AG20443 (cell line): Measurements from ENCODE around the gene WNT4.

ENCODE experiments used
- DNase-seq: peaks from one replicate; pipeline ENCODE4 v3.0.0; 2012; ENCODE audit warnings: low spot score, mixed read lengths

Gene WNT4

DNA sequence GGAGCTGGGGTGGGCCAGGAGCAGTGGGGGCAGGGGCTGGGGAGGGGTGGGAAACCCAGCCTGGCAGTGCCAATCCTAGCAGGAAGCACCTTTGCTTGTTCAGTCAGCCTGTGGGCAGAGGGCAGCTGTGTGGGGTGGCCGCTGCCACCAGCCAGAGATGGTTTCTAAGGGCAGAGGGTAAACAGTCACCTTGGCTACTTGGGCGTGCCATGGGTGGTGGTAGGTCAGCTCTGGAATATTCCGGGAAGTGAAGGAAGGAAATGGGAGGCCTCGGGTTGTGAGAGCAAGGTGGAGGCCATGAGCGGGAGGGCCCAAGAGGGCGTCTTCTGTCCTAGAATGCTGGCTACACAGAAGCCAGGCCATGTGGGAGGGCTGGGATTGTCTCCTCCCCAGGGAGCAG lies 20.7 kb upstream of the WNT4 start:
- DNase-seq = no peak

- no peak for DNase-seq
Observed at GRCh38 chr1:22163137-22163536, 20.2 kb upstream of the WNT4 start.

DNA sequence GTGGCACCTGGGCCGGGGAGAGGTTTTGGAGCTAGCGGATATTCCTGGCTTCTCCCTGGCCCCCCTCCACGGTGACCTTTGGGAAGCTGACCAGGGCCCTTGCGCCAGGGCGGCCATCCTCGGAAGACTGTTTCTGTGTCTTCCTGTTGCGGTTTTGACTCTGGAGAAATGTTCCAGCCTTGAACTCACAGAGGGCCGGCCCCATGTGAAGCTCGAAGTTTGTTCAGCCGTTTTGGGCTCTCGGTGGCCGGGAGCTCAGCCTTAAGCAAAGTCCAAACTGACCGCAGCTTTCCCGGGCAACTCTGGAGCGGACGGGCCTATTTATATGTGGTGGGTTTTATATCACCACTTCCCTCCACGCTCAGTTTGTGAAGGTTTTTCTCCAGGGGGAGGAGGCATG lies 17.0 kb upstream of the WNT4 start:
- DNase-seq = no peak

GRCh38 chr1:22158654-22159053 lies 15.8 kb upstream of the WNT4 start:
- DNase-seq = no peak

DNA sequence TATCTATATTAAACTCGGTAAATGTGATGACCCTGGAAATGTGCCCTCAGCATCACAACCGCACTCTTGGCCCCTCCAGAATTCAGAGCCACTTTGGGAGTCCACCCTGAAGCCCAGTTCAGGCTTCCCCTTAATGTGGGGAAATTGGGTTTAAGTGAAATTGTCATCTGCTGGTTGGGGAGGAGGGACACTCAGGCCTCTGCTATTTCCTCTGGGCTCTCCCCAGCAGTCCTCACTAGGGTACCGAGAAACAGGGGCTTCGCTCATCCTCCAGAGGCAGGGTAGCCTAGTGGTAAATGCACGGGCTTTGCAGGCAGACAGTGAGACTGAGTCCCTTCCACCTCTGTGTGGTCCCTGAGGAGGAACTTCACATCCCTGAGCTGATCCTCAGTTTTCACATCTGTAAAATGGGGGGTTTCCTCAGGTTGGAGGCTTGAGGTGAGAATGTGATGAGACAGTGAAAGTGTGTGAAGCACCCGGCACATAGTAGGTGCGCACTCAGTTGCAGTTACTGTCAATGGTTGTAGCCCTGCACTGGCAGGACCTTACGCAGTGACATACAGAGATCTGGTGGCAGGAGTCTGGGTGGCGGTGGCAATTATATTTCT lies 14.6 kb upstream of the WNT4 start:
- no peak for DNase-seq

DNA sequence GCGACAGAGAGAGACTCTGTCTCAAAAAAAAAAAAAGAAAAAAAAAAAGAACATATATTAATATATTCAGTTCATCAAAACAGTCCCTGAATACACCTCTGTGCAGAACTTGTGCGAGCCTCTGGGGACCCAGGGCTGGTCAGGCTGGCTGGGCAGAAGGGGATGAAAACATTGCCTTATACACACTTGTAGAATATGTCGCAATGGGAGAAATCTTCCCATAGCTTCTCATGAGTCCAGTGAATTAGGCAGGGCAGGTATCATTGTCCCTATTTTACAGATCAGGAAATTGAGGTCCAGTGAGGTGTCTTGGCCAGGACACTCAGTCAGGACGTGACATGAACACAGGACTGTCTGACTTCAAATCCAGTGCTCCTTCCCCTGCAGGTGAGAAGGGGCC lies 12.6 kb upstream of the WNT4 start:
- DNase-seq = no peak

DNA sequence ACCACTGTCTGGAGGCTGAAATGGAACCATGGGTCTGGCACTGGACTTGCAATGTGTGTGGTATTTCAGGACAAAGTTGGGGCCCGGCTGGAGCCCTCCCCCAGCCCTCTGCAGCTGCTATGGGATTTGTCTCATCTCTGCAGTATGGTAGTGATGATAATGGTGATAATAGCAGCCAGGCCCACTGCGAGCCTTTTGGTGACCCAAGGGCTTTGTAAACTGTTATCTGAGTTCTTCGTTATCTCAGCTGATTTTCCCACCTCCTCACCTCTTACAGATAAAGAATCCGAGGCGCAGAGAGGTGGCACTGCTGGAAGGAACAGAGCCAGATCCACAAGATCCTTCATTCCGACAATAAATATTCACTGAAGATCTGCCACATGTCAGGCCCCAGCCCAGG lies 11.7 kb upstream of the WNT4 start:
- no peak for DNase-seq

GRCh38 chr1:22153660-22154437 lies 11.0 kb upstream of the WNT4 start:
- DNase-seq = no peak

DNA sequence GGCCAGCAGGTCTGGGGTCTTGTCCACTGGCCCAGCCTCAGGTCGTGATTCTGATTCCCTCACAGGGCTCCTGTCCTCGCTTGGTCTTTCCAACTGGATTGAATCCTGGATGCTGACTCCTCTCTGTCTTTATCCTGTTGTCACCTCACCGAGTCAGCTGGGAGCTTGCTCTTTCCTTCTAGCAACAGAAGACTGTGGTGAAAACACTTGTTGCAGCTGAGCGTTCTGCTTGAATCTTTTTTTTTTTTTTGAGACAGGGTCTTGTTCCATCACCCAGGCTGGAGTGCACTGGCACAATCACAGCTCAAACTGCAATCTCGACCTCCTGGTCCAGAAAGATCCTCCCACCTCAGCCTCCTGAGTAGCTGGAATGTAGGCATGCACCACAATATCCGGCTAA lies 8.0 kb upstream of the WNT4 start:
- DNase-seq = no peak

- DNase-seq = peak; percentile 76
Observed at GRCh38 chr1:22142315-22143064, 407 bp downstream of the WNT4 start.

DNA sequence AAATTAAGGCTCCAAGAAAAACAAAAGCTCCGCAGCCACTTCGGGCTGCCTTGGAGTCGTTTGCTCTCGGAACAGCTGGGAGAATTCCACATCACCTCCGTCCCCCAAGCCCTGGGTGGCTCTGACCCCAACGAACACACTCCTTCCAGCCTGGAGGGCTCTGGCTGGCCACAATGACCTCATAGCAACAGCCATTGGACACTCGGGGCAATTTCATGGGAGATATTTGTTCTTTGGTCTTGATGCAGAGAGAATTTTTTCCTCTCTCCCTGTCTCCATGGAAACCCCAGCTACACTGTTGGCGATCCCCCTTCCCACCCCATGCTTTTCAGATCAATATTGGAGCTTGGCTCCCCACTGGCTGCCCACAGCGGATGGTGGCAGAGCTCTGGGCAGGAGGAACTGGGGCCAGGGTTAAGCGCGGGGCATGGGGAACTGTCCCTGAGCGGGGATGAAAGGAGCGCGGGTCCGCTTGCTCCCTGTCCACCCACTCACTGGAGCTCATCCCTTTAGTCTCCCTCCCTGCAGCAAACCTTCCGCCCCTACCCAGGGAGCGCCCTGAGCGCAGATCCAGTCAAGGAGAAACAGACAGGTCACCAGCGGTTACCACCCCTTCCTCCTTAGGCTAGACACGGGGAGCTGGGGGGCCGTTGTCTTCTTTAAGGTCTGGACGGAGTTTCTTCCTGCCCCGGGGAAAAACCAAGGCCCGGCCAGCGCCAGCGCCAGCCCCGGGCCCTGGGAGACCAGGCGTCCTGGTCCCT lies 1.2 kb downstream of the WNT4 start:
- peak; percentile 33 for DNase-seq

DNA sequence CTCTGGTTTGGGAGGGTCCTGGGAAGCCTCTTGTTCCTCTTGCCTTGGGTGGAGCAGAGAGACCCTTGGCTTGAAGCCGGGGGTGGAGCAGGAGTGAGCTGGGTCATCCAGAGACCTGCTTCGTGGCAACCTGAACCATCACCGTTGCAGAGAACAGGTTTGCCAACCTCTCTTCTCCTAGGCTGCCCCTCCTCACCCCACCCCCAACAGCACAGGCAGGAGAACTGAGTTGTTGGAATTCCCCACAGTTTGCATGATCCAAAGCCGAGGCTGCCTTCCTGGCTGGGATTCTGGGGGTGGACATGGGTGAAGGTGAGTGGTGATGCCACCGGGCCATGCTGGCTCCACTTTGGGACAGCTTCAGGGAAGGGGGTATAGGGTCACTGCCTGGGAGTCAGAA lies 2.2 kb downstream of the WNT4 start:
- DNase-seq = no peak

- no peak for DNase-seq
Observed at GRCh38 chr1:22139817-22140216, 3.1 kb downstream of the WNT4 start.

GRCh38 chr1:22139066-22139594 lies 3.8 kb downstream of the WNT4 start:
- DNase-seq = no peak

GRCh38 chr1:22137004-22137720 lies 5.7 kb downstream of the WNT4 start:
- no peak for DNase-seq

DNA sequence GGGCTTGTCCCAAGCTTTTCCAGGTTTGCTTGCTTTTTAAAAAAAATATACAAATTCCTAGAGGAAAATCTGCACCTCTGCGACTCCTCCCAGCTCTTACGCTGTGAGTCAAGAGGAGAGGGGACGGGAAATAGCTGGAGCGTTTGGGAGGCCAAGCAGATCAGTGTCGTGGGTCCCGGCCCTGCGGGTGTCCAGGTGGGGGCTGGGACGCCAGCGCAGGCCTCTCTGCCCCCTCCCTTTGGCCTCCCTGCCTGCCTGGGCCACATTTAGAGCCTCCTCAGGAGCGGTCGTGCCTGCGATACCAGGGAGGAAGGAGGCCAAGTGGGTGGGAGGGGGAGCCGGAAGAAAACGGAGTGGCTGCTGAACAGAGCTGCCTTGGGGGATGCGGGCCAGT lies 9.0 kb downstream of the WNT4 start:
- no peak for DNase-seq

DNA sequence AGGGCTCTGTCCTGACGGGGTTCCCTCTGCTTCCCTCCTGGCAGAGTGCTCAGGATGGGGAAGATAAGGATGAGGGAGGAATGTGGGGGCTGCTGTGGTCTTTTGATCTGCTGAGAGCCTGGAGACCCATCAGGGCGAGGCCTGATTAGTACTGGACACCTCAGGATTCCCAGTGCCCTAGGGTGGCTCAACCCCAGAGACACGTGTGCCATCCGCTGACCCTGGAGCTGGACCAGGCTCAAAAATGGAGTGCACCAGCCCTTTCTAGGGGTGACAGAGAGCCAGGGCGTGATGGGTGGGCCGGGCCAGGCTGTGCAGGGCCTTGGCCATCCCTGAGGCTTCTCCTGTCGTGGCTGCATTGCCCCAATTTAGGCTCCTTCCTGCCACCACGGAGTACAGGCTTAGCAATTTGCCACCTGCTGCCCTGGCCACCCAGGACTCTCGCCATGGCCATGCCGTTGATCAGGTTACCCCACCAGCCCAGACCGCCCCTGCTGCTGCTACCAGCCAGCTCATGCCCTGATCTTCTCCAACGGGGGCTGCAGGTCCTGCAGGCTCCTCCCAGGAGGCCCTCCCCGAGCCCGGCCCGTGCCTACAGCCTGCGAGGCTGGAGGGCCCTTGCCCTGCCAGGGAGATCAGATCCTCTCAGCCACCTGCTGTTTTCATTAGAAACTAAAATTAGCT lies 9.5 kb downstream of the WNT4 start:
- no peak for DNase-seq

DNA sequence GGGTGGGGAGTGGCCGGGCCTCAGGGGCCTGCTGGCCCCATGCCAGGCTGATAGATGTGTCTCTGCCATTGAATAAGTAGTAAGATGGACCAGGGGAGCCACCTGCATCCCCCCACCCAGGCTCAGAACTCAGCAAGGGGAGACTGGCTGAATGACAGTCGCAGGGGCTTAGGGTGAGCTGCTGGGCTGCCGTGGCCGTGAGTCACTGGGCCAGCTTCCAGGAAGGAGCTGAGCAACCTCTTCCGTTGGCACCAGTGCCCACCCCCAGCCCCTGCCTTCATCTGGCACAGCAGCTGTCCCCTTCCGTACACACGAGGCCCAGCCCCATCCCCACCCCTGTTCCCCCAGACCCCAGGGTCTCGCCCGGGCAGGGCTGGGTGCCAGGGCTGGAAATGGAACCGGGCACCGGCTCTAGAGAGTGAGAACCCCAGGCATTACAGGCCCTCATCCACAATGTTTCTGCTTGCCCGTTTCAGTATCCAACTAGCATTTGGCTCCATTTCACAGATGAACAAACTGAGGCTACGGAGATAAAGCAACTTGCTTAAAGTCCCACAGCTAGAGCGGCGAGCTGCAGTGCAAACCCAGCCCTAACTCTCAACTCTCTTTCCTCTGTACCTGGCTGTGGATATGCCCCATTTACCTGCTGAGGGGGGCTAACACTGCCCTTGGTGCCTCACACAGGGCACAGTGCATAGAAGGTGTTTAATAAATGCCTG lies 10.2 kb downstream of the WNT4 start:
- DNase-seq = peak; percentile 93

DNA sequence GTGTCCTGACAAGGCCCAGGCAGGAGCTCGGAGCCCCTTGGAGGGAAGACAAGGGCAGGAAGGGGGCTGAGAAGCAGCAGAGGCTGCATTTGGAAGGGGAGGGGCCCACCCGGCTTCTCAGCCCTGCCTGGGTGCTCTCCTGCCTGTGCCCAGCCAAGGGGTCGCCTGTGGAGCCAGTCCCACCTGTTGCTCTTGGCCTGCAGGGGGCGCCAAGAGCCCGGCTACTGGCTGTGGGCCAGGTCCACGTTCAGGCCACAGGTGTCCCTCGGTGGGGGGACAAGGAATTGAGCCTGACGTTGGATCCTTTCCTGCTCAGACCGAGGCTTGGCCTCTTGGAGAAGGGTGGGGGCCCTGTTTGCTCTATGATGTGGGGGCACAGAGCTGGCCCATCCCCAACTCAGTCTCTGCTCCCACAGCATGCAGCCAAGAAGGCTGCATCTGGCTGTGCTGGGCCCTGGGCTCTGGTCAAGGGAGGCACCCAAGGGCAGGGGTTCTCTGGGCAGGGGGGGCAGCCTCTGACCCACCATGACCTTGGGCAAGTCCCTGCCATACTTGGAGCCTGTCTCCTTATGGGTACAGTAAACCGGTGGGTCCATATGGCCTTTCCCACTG lies 10.9 kb downstream of the WNT4 start:
- DNase-seq = peak; percentile 45

DNA sequence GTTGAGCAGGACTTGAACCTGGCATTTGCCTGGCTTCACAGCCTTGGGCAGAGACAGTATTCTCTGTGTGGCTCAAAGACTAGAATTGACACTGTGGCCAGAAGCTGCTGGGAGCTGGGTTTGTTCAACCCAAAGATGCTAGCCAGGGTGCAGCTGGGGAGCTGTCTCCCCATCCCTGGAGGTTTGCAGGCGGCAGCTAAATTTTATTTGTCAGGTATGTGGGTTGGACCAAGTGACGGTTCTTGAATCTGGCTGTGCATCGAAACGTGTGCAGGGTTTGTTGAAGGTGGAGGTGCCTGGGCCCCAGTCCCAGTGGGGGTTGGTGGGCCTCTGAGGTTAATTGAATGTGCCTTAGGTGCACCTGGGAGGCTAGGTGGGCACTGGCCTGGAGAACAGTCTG lies 11.8 kb downstream of the WNT4 start:
- no peak for DNase-seq
